ENCODE data around the gene OGFOD1. TPM values are rescaled to one million over a fixed set of nuclear protein-coding genes. Genes with fewer than 3 reads are reported as not detected.
A peak's percentile ranks its signal among the peaks of the same experiment; 100 is the strongest.

The OGFOD1 gene
- total RNA-seq, 1 experiment from 2014 or later: 68.5 TPM

DNA sequence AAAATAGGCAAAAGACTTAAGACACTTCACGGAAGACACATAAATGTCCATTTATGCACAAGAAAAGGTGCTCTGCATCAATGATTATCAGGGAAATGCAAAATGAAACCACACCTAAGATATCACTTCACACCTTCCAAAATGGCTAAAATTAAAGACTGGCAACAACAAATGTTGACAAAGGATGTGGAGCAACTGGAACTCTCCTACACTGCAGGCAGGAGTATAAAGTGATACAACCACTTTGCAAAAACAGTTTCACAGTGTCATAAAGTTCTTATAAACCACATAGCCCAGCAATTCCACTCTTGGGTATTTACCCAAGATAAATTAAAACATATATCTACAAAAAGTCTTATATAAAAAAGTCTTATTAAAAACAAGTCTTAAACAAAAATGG lies 60.7 kb downstream of the OGFOD1 start:
- Mint-ChIP-seq H3K4me3 (ENCODE audit: unreplicated experiment) (no peak overlapping the region), H3K9me3 (ENCODE audit: unreplicated experiment) (no peaks in the 10 kb centered on the region), H3K27me3 (ENCODE audit: insufficient read depth, unreplicated experiment) (no peaks in the 10 kb centered on the region), H3K4me1 (ENCODE audit: insufficient read depth, unreplicated experiment) (peaks cover 12% of the 10 kb centered on the region), H3K27ac (ENCODE audit: low read depth, unreplicated experiment) (no peak overlapping the region), H3K36me3 (ENCODE audit: insufficient read depth, unreplicated experiment) (peaks cover 40% of the 10 kb centered on the region)
- ChIA-PET CTCF (interaction anchor here (0.6 to 3.8 kb wide), 5 partner anchors 60 to 190 kb away, joined by 3 to 72 read pairs (median 9); no protein-coding TSS in a partner anchor), POLR2A (interaction anchor here (1.0 kb wide), 1 partner anchor 97 kb away, joined by 5 read pairs; the partner anchor contains the start of gene MT2A)
- no TSS peak for BruUV-seq (replicated peaks)
- intact Hi-C loops (cut with micrococcal nuclease): loop anchor here (5.0 kb wide), 1 partner anchor 130 kb away; no protein-coding TSS in a partner anchor
- no peak for DNase-seq (ENCODE audit: unreplicated experiment)
- TF ChIP-seq, protein P1, sequence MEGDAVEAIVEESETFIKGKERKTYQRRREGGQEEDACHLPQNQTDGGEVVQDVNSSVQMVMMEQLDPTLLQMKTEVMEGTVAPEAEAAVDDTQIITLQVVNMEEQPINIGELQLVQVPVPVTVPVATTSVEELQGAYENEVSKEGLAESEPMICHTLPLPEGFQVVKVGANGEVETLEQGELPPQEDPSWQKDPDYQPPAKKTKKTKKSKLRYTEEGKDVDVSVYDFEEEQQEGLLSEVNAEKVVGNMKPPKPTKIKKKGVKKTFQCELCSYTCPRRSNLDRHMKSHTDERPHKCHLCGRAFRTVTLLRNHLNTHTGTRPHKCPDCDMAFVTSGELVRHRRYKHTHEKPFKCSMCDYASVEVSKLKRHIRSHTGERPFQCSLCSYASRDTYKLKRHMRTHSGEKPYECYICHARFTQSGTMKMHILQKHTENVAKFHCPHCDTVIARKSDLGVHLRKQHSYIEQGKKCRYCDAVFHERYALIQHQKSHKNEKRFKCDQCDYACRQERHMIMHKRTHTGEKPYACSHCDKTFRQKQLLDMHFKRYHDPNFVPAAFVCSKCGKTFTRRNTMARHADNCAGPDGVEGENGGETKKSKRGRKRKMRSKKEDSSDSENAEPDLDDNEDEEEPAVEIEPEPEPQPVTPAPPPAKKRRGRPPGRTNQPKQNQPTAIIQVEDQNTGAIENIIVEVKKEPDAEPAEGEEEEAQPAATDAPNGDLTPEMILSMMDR (IDR thresholded peaks at IDR 0.05; ENCODE audit: unreplicated experiment): no peak

DNA sequence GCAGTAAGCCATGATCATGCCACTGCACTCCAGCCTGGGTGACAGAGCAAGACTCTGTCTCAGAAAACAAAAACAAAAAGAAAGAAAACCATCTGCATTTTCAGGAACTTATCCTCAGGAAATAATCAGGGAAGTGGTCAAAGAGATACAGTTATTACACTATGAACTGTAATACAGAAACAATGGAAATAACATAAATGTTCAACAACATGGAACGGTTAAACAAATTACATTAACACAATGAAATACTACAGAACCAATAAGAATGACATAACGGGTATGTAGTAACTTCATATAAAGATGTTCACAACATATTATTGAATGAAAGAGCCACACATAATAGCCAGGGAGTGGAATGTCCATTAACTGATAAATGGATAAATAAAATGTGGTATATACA lies 61.7 kb downstream of the OGFOD1 start:
- Mint-ChIP-seq H3K9me3 (ENCODE audit: unreplicated experiment) (no peaks in the 10 kb centered on the region), H3K4me3 (ENCODE audit: unreplicated experiment) (no peak overlapping the region), H3K36me3 (ENCODE audit: insufficient read depth, unreplicated experiment) (peaks cover 36% of the 10 kb centered on the region), H3K27ac (ENCODE audit: low read depth, unreplicated experiment) (no peak overlapping the region), H3K4me1 (ENCODE audit: insufficient read depth, unreplicated experiment) (peaks cover 12% of the 10 kb centered on the region), H3K27me3 (ENCODE audit: insufficient read depth, unreplicated experiment) (no peaks in the 10 kb centered on the region)
- TF ChIP-seq, protein P1 (IDR thresholded peaks at IDR 0.05; ENCODE audit: unreplicated experiment): no peak
- intact Hi-C loops (cut with micrococcal nuclease): loop anchor here (5.0 kb wide), 1 partner anchor 129 kb away; no protein-coding TSS in a partner anchor
- no peak for DNase-seq (ENCODE audit: unreplicated experiment)
- ChIA-PET CTCF (interaction anchor here (0.6 to 3.1 kb wide), 16 partner anchors 8 to 292 kb away, joined by 3 to 72 read pairs (median 4); no protein-coding TSS in a partner anchor), POLR2A (interaction anchor here (0.7 to 2.0 kb wide), 5 partner anchors 38 to 189 kb away, joined by 3 to 6 read pairs (median 5); partner anchors contain the start of gene MT2A)
- no TSS peak for BruUV-seq (replicated peaks)

DNA sequence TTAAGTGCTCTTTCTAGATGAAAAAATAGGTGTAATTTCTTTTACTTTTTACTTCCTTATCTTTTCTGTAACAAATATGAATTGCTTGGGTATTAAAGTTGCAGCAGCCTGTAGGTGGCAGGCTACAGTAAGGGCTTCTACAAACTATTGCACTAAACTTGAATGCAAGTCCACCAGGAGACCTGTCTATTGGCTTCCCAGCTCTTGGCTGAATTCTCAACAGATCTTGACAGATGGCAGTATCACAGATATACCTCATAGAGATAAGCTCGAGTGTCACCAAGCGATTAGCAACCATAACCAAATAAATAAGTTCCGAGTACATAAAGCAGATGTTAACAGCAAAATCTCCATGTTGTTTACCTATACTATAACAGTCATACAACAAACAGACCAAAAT lies 62.6 kb downstream of the OGFOD1 start:
- Mint-ChIP-seq H3K4me3 (ENCODE audit: unreplicated experiment) (no peak overlapping the region), H3K27me3 (ENCODE audit: insufficient read depth, unreplicated experiment) (no peaks in the 10 kb centered on the region), H3K27ac (ENCODE audit: low read depth, unreplicated experiment) (no peak overlapping the region), H3K36me3 (ENCODE audit: insufficient read depth, unreplicated experiment) (peaks cover 28% of the 10 kb centered on the region), H3K4me1 (ENCODE audit: insufficient read depth, unreplicated experiment) (peaks cover 21% of the 10 kb centered on the region), H3K9me3 (ENCODE audit: unreplicated experiment) (no peaks in the 10 kb centered on the region)
- DNase-seq (ENCODE audit: unreplicated experiment): peak; percentile 67
- intact Hi-C loops (cut with micrococcal nuclease): loop anchor here (1.0 to 5.0 kb wide), 4 partner anchors 86 to 275 kb away; no protein-coding TSS in a partner anchor
- BruUV-seq (replicated peaks): no TSS peak
- TF ChIP-seq, protein P1 (IDR thresholded peaks at IDR 0.05; ENCODE audit: unreplicated experiment): peak; percentile 50
- ChIA-PET POLR2A (interaction anchor here (0.7 to 2.0 kb wide), 16 partner anchors 8 to 188 kb away, joined by 3 to 8 read pairs (median 4); partner anchors contain the start of genes MT1E, MT1X, MT2A and NUDT21), CTCF (interaction anchor here (0.6 to 3.1 kb wide), 19 partner anchors 9 to 193 kb away, joined by 3 to 72 read pairs (median 4); no protein-coding TSS in a partner anchor)

DNA sequence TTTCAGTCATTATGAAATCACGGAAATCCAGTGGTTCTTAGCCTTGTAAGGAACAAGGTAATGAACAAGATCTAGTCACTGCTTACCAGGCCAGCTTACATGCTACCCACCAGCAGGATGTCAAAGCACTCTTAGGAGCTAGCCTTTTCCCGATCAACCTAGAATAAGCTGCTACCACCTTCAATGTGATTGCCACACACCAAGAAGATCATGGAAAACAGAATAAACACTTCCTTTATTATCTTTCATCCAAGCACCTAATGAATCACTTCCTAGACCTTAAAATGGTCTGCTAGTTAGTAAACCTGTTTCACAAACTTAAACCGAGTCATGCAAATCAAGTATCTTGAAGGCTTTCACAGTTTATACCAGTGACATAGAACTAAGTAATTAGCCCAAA lies 63.5 kb downstream of the OGFOD1 start:
- BruUV-seq (replicated peaks): no TSS peak
- Mint-ChIP-seq H3K4me3 (ENCODE audit: unreplicated experiment) (no peak overlapping the region), H3K36me3 (ENCODE audit: insufficient read depth, unreplicated experiment) (peaks cover 19% of the 10 kb centered on the region), H3K4me1 (ENCODE audit: insufficient read depth, unreplicated experiment) (peaks cover 21% of the 10 kb centered on the region), H3K27ac (ENCODE audit: low read depth, unreplicated experiment) (no peak overlapping the region), H3K9me3 (ENCODE audit: unreplicated experiment) (no peaks in the 10 kb centered on the region), H3K27me3 (ENCODE audit: insufficient read depth, unreplicated experiment) (no peaks in the 10 kb centered on the region)
- CTCF ChIA-PET: interaction anchor here (1.0 to 3.1 kb wide), 9 partner anchors 32 to 192 kb away, joined by 3 to 72 read pairs (median 10); no protein-coding TSS in a partner anchor
- TF ChIP-seq, protein P1 (IDR thresholded peaks at IDR 0.05; ENCODE audit: unreplicated experiment): no peak
- no peak for DNase-seq (ENCODE audit: unreplicated experiment)
- POLR2A ChIA-PET: interaction anchor here (0.8 to 2.0 kb wide), 9 partner anchors 7 to 170 kb away, joined by 3 to 8 read pairs (median 5); partner anchors contain the start of gene MT2A
- intact Hi-C loops (cut with micrococcal nuclease): loop anchor here (1.0 to 5.0 kb wide), 4 partner anchors 85 to 274 kb away; no protein-coding TSS in a partner anchor
